SK-N-SH (cell line): ENCODE data around the gene MEGF10. TPM values are rescaled to one million over a fixed set of nuclear protein-coding genes. Genes with fewer than 3 reads are reported as not detected.
A peak's percentile ranks its signal among the peaks of the same experiment; 100 is the strongest.

Experiments
- CTCF ChIA-PET: fragments of 300-600, 350-600 bp; formaldehyde crosslinking; extraction: SDS; loops from one replicate; lab custom pipeline; 2021; lab: Yijun Ruan, JAX
- POLR2A ChIA-PET: fragments of 350-600 bp; sonication (Branson Sonifier 250); formaldehyde crosslinking; extraction: SDS; loops from one replicate; lab custom pipeline; 2020; ENCODE audit warnings: antibody characterized with exemption, inconsistent platforms; lab: Yijun Ruan, JAX
- DNase-seq: peaks from one replicate; pipeline ENCODE4 v3.0.0; 2012
- H2AFZ ChIP-seq: fragments of 200-600 bp; sonication (generic); 2 replicates; pipeline ENCODE4 v1.8.1; 2016; ENCODE audit warnings: antibody characterized with exemption, mild to moderate bottlenecking, low read depth
- H3F3A ChIP-seq: fragments of 200-600 bp; sonication (generic); replicated peaks from 2 replicates; pipeline ENCODE3; 2016; ENCODE audit warnings: antibody characterized with exemption, mild to moderate bottlenecking; ENCODE audit not compliant: insufficient read depth
- H3K27ac ChIP-seq, 2 experiments: fragments of 200-500 bp in 1 of 2; fragments of 200-600 bp in 1 of 2; sonication (Bioruptor generic) in 1 of 2; sonication (generic), shearing (Covaris generic) in 1 of 2; 2 replicates each; pipeline versions ENCODE4 v1.5.1 to v1.6.1; 2014 to 2016; ENCODE audit warnings: low read depth in 2 of 2, inconsistent platforms in 1 of 2, low read length in 1 of 2, mild to moderate bottlenecking in 1 of 2, mixed read lengths in 1 of 2
- H3K27me3 ChIP-seq: fragments of 200-600 bp; sonication (generic), shearing (Covaris generic); 2 replicates; pipeline ENCODE4 v1.6.1; 2016; ENCODE audit warnings: mixed run types; ENCODE audit not compliant: insufficient read depth
- H3K36me3 ChIP-seq, 2 experiments: fragments of 200-500 bp in 1 of 2; fragments of 200-600 bp in 1 of 2; sonication (Bioruptor generic) in 1 of 2; sonication (generic) in 1 of 2; replicated peaks in 1 of 2; 2 replicates each; pipeline versions ENCODE3 to v1.5.1; 2014 to 2016; ENCODE audit warnings: low read length in 1 of 2, mild to moderate bottlenecking in 1 of 2; ENCODE audit not compliant: insufficient read depth in 2 of 2, control insufficient read depth in 1 of 2
- H3K4me1 ChIP-seq, 2 experiments: fragments of 200-500 bp in 1 of 2; fragments of 200-600 bp in 1 of 2; sonication (Bioruptor generic) in 1 of 2; sonication (generic), shearing (Covaris generic) in 1 of 2; 2 replicates each; pipeline versions ENCODE4 v1.5.1 to v1.6.1; 2014 to 2016; ENCODE audit warnings: low read depth in 1 of 2, low read length in 1 of 2, mixed run types in 1 of 2; ENCODE audit not compliant: insufficient read depth in 2 of 2, control insufficient read depth in 1 of 2
- H3K4me2 ChIP-seq: fragments of 200-600 bp; sonication (generic), shearing (Covaris generic); 2 replicates; pipeline ENCODE4 v1.6.1; 2017; ENCODE audit warnings: mixed run types
- H3K4me3 ChIP-seq, 2 experiments: fragments of 200-500 bp in 1 of 2; fragments of 200-600 bp in 1 of 2; sonication (Bioruptor generic) in 1 of 2; sonication (generic), shearing (Covaris generic) in 1 of 2; 2 replicates each; pipeline versions ENCODE4 v1.5.1 to v1.8.1; 2014 to 2016; ENCODE audit warnings: low read depth in 2 of 2, inconsistent platforms in 1 of 2, low read length in 1 of 2, mild to moderate bottlenecking in 1 of 2, mixed read lengths in 1 of 2, moderate library complexity in 1 of 2
- H3K79me2 ChIP-seq: fragments of 200-600 bp; sonication (generic); 2 replicates; pipeline ENCODE4 v1.8.1; 2017; ENCODE audit warnings: mild to moderate bottlenecking; ENCODE audit not compliant: insufficient read depth
- H3K9ac ChIP-seq: fragments of 200-600 bp; sonication (generic); 2 replicates; pipeline ENCODE4 v1.6.1; 2017; ENCODE audit warnings: mixed run types
- H3K9me2 ChIP-seq: fragments of 200-600 bp; sonication (generic); 2 replicates; pipeline ENCODE4 v1.6.1; 2017; ENCODE audit warnings: mixed run types
- H3K9me3 ChIP-seq: fragments of 200-600 bp; sonication (generic); 2 replicates; pipeline ENCODE4 v1.6.1; 2017; ENCODE audit warnings: mixed run types, mild to moderate bottlenecking, moderate library complexity
- H4K20me1 ChIP-seq: fragments of 200-600 bp; sonication (generic); 2 replicates; pipeline ENCODE4 v1.6.1; 2017; ENCODE audit warnings: mild to moderate bottlenecking, mixed run types; ENCODE audit not compliant: insufficient read depth
- CTCF ChIP-seq: fragments of 200-600 bp; sonication (generic); IDR thresholded peaks from 2 replicates; pipeline ENCODE4 v1.6.1; 2017; ENCODE audit warnings: antibody characterized with exemption, mild to moderate bottlenecking, moderate library complexity
- EP300 ChIP-seq, 2 experiments: IDR thresholded peaks; 2 replicates each; pipeline versions ENCODE4 v1.4.0 to v1.6.1; 2012; ENCODE audit warnings: borderline replicate concordance in 1 of 2, low read depth in 1 of 2, low read length in 1 of 2
- FOSL2 ChIP-seq: IDR thresholded peaks from 2 replicates; pipeline ENCODE4 v1.4.0; 2012; ENCODE audit warnings: low read depth, mild to moderate bottlenecking, moderate library complexity, borderline replicate concordance
- FOXJ3 ChIP-seq: sonication (generic); formaldehyde crosslinking; IDR thresholded peaks from 2 replicates; pipeline ENCODE4 v1.5.1; 2020; ENCODE audit warnings: mild to moderate bottlenecking, missing genetic modification reagents
- GATA2 ChIP-seq: sonication (generic); formaldehyde crosslinking; IDR thresholded peaks from 2 replicates; pipeline ENCODE4 v1.5.0; 2020; ENCODE audit warnings: mild to moderate bottlenecking, missing genetic modification reagents
- MAX ChIP-seq: IDR thresholded peaks from 2 replicates; pipeline ENCODE4 v1.4.0; 2012; ENCODE audit warnings: low read depth
- NFIC ChIP-seq: IDR thresholded peaks from 2 replicates; pipeline ENCODE4 v1.4.0; 2012; ENCODE audit warnings: borderline replicate concordance
- PBX3 ChIP-seq: IDR thresholded peaks from 2 replicates; pipeline ENCODE4; 2012
- POLR2AphosphoS5 ChIP-seq: IDR thresholded peaks from 2 replicates; pipeline ENCODE4 v1.6.1; 2012; ENCODE audit warnings: low read depth, low read length
- RCOR1 ChIP-seq: fragments of 150-350 bp; IDR thresholded peaks from 2 replicates; pipeline ENCODE4 v1.6.1; 2017; ENCODE audit warnings: antibody characterized with exemption, low read length
- REST ChIP-seq: IDR thresholded peaks from 2 replicates; pipeline ENCODE4 v1.6.1; 2012; ENCODE audit warnings: mild to moderate bottlenecking, low read depth, low read length, moderate library complexity
- RXRA ChIP-seq: IDR thresholded peaks from 2 replicates; pipeline ENCODE4 v1.4.0; 2012; ENCODE audit warnings: low read depth, mild to moderate bottlenecking, borderline replicate concordance
- SIN3A ChIP-seq: IDR thresholded peaks from 2 replicates; pipeline ENCODE4 v1.6.1; 2012; ENCODE audit warnings: low read depth, mild to moderate bottlenecking, low read length, moderate library complexity, borderline replicate concordance
- TAF1 ChIP-seq: IDR thresholded peaks from 2 replicates; pipeline ENCODE4 v1.6.1; 2012; ENCODE audit warnings: low read depth, mild to moderate bottlenecking, low read length, moderate library complexity, borderline replicate concordance
- USF1 ChIP-seq: IDR thresholded peaks from 2 replicates; pipeline ENCODE4 v1.4.0; 2012; ENCODE audit warnings: low read depth, borderline replicate concordance
- USF2 ChIP-seq: fragments of 150-350 bp; IDR thresholded peaks from 2 replicates; pipeline ENCODE4 v1.6.1; 2017; ENCODE audit warnings: antibody characterized with exemption, low read length, low read depth, borderline replicate concordance
- WGBS: methylation state at CpG from one replicate; pipeline ENCODE4 v1.1.6; 2017; ENCODE audit warnings: low lambda C conversion rate; 5-methylcytosine and 5-hydroxymethylcytosine counted together
- polyA plus RNA-seq, 3 experiments: library from polyadenylated mRNA; depleted of rRNA; stranded (reverse); fragments of >200 nt; gene quantifications; 2 replicates each; pipeline ENCODE4 v1.2.3, GENCODE V29; 2012

Gene MEGF10
- polyA plus RNA-seq, 1 of the 3 experiments (the other 2 are of a cell fraction) = 1.1 TPM

- H4K20me1 ChIP-seq = no peaks in the 10 kb centered on the region
- H2AFZ ChIP-seq = peak overlapping the region; percentile 69; the same call in 1 of the 2 replicates
- 0 out of 4 replicates have a peak overlapping the region, but pooled peaks of 1 of the 2 experiments have one; percentile 4 for H3K4me3 ChIP-seq
- TF ChIP-seq CTCF (no peak), POLR2AphosphoS5 (no peak), TAF1 (no peak), NFIC (no peak), REST (no peak), FOSL2 (peak; percentile 12; the same call in 1 of the 2 replicates), MAX (no peak)
- H3K9me2 ChIP-seq = no peaks in the 10 kb centered on the region
- H3K27me3 ChIP-seq = no peaks in the 10 kb centered on the region
- CTCF ChIA-PET = interaction anchor here (1.4 to 1.8 kb wide), 2 partner anchors 15 to 134 kb away, joined by 4 to 6 read pairs; no protein-coding TSS in a partner anchor
- H3K27ac ChIP-seq = peak overlapping the region; percentile 80 to 99; a peak in 3 of 4 replicates
- H3F3A ChIP-seq = peaks cover 12% of the 10 kb centered on the region
- peak overlapping the region; percentile 50; the same call in 1 of the 2 replicates for H3K9ac ChIP-seq
- WGBS = 11% methylated on average over 1 of the region's 1 CpG
- no peaks in the 10 kb centered on the region for H3K36me3 ChIP-seq
- H3K79me2 ChIP-seq = no peaks in the 10 kb centered on the region
- DNase-seq = no peak
- POLR2A ChIA-PET = no interaction called here
- no peaks in the 10 kb centered on the region for H3K9me3 ChIP-seq
- peak overlapping the region; percentile 41; the same call in 1 of the 2 replicates for H3K4me2 ChIP-seq
- H3K4me1 ChIP-seq = peaks cover 0 to 18% of the 10 kb centered on the region in 2 experiments; a peak in 1 of 4 replicates
These were observed 68.1 kb downstream of the MEGF10 start for GRCh38 chr5:127358740-127359139.

GRCh38 chr5:127359502-127359901, 68.9 kb downstream of the MEGF10 start:
- Histone ChIP-seq H3K79me2 (no peaks in the 10 kb centered on the region), H3K4me2 (peak overlapping the region; percentile 41; the same call in 1 of the 2 replicates), H3K9me3 (no peaks in the 10 kb centered on the region), H3K4me1 (peaks cover 0 to 18% of the 10 kb centered on the region in 2 experiments; a peak in 1 of 4 replicates), H3K9ac (no peak overlapping the region; the same call in 1 of the 2 replicates), H3K27ac (peak overlapping the region; percentile 80 to 99; a peak in 3 of 4 replicates), H3K4me3 (no peak overlapping the region), H4K20me1 (no peaks in the 10 kb centered on the region), H3K36me3 (no peaks in the 10 kb centered on the region), H3K27me3 (no peaks in the 10 kb centered on the region), H3K9me2 (no peaks in the 10 kb centered on the region), H3F3A (peaks cover 12% of the 10 kb centered on the region), H2AFZ (0 out of 2 replicates have a peak overlapping the region, but pooled peaks have one; percentile 69)
- no peak for DNase-seq
- WGBS = 83% methylated on average over 2 of the region's 2 CpGs
- CTCF ChIA-PET = interaction anchor here (1.4 to 1.8 kb wide), 2 partner anchors 14 to 133 kb away, joined by 4 to 6 read pairs; no protein-coding TSS in a partner anchor
- POLR2A ChIA-PET = no interaction called here
- TF ChIP-seq EP300 (IDR thresholded peaks at IDR 0.05; ENCODE audit: borderline replicate concordance in 1 of 2, low read depth in 1 of 2, low read length in 1 of 2) = no peak
- TF ChIP-seq GATA2 (CRISPR knock-in tag) = no peak
- no peak for TF ChIP-seq POLR2AphosphoS5
- no peak for TF ChIP-seq FOXJ3
- TF ChIP-seq SIN3A = no peak
- TF ChIP-seq USF2 = no peak
- TF ChIP-seq RXRA = no peak
- no peak for TF ChIP-seq USF1
- no peak for TF ChIP-seq PBX3
- no peak for TF ChIP-seq RCOR1
